ENCODE data around the gene MOV10L1. TPM values are rescaled to one million over a fixed set of nuclear protein-coding genes. Genes with fewer than 3 reads are reported as not detected.

Gene MOV10L1
- total and polyA plus RNA-seq, 9 of the 15 experiments (the other 6 are each of a cell fraction or from before 2014, with no cell fraction given): 0.06 to 0.43 (median 0.15) TPM

- H3K9me3 ChIP-seq (replicated peaks; ENCODE audit: control insufficient read depth, insufficient read depth, low read depth, low read length): no peaks in the 10 kb centered on the region
- ATAC-seq: no peak
- H3K27me3 ChIP-seq (ENCODE audit: control insufficient read depth in 2 of 2, insufficient read depth in 2 of 2, low read length in 2 of 2): no peaks in the 10 kb centered on the region
- H2AFZ ChIP-seq (ENCODE audit: low read depth, low read length): no peak overlapping the region
- CTCF ChIA-PET (ENCODE audit: low intra/inter-chr PET ratio): no interaction called here
- peaks cover 0 to 59% of the 10 kb centered on the region in 2 experiments; a peak in 2 of 5 replicates for H3K4me1 ChIP-seq (replicated peaks in 1 of 2; ENCODE audit: control insufficient read depth in 2 of 2, insufficient read depth in 2 of 2, low read length in 2 of 2)
- intact Hi-C loops (cut with micrococcal nuclease): no loop called here
- in situ Hi-C loops (cut with MboI): no loop called here
- no peaks in the 10 kb centered on the region for H3K79me2 ChIP-seq (ENCODE audit: control insufficient read depth, insufficient read depth, low read length)
- DNase-seq (ENCODE audit: extremely low read depth in 1 of 4, low spot score in 3 of 4): no peak
- POLR2A ChIA-PET: no interaction called here
- H3K9ac ChIP-seq (ENCODE audit: insufficient read depth in 1 of 2, low read depth in 2 of 2, low read length in 2 of 2): peak overlapping the region in 1 of 2 experiments; percentile 13; a peak in 1 of 4 replicates
- BruUV-seq (replicated peaks): no TSS peak
- no peak overlapping the region for H3K4me2 ChIP-seq (ENCODE audit: insufficient read depth, low read length)
- no peaks in the 10 kb centered on the region for H4K20me1 ChIP-seq (replicated peaks; ENCODE audit: control insufficient read depth, insufficient read depth, low read length)
- 84% methylated on average over 20 of the region's 39 CpGs for WGBS (ENCODE audit: insufficient coverage, low coverage, missing lambda C conversion rate)
- no peaks in the 10 kb centered on the region for H3K36me3 ChIP-seq (ENCODE audit: control insufficient read depth, insufficient read depth, low read length)
- no peak for FAIRE-seq
- H3K4me3 ChIP-seq: no peak overlapping the region
- TF ChIP-seq ZFP36 (IDR thresholded peaks at IDR 0.05; ENCODE audit: low read depth, low read length, partially characterized antibody) (peak; percentile 92), SAFB (IDR thresholded peaks at IDR 0.05; ENCODE audit: borderline replicate concordance, low read depth, low read length) (no peak), ZNF707 (CRISPR knock-in tag; conservative IDR thresholded peaks at IDR 0.05) (no peak), RHOXF2B (CRISPR knock-in tag; conservative IDR thresholded peaks at IDR 0.05) (no peak), THRAP3 (IDR thresholded peaks at IDR 0.05; ENCODE audit: borderline replicate concordance) (no peak), HMGXB4 (CRISPR knock-in tag; IDR thresholded peaks at IDR 0.05) (no peak), SP2 (IDR thresholded peaks at IDR 0.05; ENCODE audit: extremely low read depth, low read depth, low read length, poor library complexity, severe bottlenecking) (no peak), DDX20 (tag; IDR thresholded peaks at IDR 0.05; ENCODE audit: low read depth) (no peak), NR2C2 (CRISPR knock-in tag; IDR thresholded peaks at IDR 0.05) (peak; percentile 31; the same call in 1 of the 2 replicates), NR2C2 (tag; IDR thresholded peaks at IDR 0.05) (no peak), EZH2 (IDR thresholded peaks at IDR 0.05; ENCODE audit: borderline replicate concordance, low read depth, low read length) (no peak)
- TF ChIP-seq, protein P1, sequence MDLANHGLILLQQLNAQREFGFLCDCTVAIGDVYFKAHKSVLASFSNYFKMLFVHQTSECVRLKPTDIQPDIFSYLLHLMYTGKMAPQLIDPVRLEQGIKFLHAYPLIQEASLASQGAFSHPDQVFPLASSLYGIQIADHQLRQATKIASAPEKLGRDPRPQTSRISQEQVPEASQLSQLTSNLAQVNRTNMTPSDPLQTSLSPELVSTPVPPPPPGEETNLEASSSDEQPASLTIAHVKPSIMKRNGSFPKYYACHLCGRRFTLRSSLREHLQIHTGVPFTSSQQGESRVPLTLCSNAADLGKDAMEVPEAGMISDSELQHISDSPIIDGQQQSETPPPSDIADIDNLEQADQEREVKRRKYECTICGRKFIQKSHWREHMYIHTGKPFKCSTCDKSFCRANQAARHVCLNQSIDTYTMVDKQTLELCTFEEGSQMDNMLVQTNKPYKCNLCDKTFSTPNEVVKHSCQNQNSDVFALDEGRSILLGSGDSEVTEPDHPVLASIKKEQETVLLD (IDR thresholded peaks at IDR 0.05): no peak
- no peak overlapping the region for H3K27ac ChIP-seq (ENCODE audit: extremely low read depth, low read depth, low read length)
- H3K9me1 ChIP-seq (ENCODE audit: control insufficient read depth, insufficient read depth, low read length): no peaks in the 10 kb centered on the region
These were observed 90.3 kb downstream of the MOV10L1 start for GRCh38 chr22:50179937-50180726.

All from K562 (cell line).